Cortex of kidney (tissue), 1 donor: ENCODE results near the gene SQSTM1.
"Not testable (repeated sequence)": the region's sequence is repeated elsewhere in the genome, so short reads cannot be mapped to it uniquely, and the experiment has no call there.

Experiments used
- DNase-seq: peaks from one replicate; lab custom pipeline; 2025; lab: John Stamatoyannopoulos, UW

The SQSTM1 gene

DNA sequence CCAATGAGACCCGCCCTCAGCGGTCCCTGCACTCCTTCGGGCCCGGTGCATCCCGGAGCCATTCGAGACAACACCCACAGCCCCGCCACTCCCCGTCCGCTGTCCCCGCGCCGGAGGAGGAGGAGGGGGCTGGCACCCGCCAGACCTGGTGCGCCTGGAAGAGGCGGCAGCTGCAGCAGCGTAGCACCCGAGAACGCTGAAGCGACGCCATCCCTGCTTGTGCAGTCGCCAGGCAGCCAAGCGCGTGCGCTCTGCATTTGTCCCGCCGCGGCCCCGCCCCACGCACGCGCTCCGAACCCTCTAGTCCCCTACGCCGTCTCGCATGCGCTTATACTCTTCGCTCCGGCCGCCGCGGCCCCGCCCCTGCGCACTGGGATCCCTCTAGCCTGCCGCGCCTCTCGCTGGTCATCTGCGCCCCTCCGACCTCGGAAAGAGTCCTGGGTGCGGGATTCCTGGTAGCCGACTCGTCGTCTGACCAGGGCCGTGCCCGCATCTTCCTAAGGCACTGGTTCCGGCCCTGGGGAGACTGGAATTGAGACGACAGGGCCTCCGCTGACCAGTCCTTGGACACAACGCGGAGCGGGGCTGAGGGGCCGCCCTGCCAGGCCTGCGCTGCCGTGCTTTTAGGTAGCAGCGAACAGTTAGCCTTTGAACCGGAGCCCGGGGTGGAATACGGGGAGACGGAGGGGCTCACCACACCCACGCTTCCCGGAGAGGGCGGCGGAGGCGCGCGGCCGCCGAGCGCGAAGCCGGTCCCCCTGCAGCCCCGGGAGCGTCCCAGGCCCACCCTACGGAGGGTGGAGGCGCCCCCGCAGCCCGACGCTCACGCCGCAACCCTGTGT, 38.1 kb downstream of the SQSTM1 start, which contains the start of gene MRNIP:
TSS of gene MRNIP (minus strand) at position 232 of the 842 bp plus-strand sequence. CDS start at position 211, 21 bp downstream.
- peak; percentile 43 for DNase-seq

DNA sequence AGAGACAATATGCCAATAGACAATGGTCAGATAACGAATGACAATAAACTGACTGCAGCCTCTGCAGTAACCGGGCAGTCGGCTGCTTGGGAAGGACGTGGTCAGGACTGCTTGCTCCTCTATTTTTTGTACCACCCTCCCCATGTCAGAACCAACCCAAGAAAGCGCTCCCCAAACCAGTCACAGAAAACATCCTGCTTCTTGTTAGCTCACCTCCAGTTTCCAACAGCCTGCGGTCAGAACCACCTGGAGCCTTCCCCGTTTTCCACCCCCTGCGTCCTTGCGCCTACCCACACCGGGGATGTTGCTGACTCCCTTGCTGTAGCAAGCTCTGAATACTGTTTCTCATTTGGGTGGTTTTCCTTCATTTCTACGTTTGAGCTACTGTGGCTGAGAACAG, 39.6 kb downstream of the SQSTM1 start:
- DNase-seq, result no peak

DNA sequence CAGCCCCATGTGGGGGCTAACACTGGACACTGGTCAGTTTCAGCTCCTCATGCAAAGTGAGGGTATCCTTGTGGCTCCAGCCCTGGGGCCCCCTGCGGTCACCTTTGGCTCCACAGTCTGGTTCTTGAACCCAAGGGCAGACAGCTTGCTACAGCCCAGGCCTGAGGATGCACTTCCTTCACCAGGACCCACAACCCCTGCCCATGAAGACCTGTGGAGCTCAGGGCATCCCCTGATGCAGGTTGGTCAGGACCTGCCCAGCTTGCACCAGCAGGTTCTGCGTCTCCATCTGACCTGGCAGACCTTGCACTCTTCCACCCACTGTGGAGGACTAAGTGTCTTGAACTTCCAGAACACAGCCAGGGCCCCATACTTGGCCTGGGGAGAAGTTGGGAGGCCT, 41.6 kb downstream of the SQSTM1 start:
- DNase-seq, result no peak

DNA sequence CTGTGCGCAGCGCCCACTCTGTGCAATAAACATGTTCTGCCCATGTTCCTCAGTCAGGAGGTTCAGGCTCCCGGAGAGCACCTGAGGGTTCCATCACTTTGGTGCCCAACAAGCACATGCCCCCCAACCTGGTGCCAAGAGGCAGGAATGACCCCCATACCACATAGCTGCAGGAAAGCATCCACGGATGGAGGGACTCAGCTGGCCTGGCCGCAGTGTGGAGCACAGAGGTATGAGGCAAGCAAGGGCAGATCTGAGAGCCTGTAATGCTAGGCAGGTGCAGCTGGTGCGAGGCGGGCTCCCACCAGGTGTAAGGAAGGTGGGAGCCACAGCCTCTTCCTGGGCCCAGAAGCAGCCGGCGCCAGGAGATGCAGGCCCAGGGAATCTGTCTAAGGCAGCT, 42.2 kb downstream of the SQSTM1 start:
- no peak for DNase-seq

DNA sequence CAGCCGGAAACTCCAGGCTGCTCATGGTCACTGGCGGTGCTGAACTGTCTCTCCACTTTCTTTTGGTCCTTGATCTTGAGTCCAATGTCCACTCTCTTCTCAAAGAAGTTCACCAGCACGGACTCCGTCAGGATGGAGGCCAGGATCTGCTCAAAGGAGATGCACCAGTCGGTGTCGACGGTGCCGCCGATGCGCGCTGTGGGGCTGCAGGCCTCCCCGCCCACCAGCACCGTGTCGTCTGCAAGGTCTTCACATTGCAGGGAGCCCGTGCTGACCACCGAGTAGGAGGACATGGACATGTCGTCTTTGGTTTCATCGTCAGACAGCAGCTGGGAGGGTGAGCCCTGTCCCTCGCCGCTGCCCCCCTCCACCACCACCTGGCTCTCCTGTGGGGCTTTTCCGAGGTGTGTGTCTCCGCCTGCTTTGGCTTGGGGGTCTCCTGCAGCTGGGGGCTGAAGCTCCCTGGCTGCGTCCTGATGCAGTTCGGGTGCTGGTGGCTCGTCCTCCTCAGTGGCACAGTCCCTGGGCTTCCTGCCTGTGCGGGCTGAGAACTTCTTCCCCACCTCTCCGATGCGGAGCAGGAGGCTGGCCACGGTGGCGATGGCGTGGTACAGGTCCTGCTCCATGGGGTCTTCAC, 42.9 kb downstream of the SQSTM1 start:
- DNase-seq, result no peak

DNA sequence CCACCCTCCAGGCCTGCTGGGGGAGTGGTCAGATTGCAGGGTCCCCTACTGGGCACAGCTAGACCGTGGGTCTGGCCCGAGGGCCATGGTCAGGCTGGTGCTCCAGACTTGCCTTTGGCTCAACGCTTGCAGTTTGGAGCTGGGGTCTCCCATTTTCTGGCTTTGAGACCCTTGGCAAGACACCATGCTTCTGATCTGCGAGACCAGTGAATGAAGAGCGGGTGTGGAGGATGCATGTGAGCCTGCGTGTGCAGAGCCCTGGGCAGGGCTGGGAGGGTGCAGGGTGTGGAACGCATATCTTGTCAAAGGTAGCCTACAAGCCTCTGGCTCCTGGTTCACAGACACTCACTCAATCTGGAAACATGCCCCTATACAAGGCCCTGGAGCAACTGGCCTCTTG, 44.0 kb downstream of the SQSTM1 start:
- no peak for DNase-seq

DNA sequence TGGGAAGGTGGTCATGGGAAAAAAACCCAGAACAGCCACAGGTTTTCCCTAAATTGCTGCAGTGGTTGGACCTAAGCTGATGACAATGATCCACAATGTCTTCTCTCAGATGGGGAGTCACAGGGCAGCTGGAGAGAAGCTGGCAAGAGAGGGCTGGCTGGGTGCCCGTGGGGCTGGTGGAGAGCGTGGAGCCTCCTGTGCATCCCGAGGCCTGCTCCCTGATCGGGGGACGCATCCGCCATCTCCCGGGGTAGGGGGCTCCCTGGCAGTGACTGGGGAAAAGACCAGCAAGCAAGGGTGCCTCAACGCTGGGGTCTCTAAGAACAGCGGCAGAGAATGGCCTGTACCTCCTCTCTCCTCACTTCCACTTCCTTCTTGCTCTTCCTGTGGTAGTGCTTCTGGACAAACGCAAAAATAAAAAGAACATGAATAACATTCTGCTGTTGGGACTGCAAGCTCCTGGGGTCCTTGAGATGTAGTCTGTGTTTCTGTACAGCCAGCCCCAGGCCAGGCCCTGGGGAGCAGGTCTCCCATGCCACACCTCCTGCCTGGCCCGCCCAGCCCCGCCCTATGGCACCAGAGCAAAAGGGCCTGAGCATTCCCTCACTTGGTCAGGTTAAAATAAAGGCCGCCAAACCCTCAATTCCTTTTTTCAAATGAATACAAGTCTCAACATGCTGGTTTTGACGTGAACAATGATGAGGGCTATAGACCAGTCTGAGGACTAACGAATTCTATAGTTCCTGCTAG, 45.0 kb downstream of the SQSTM1 start:
- no peak for DNase-seq

DNA sequence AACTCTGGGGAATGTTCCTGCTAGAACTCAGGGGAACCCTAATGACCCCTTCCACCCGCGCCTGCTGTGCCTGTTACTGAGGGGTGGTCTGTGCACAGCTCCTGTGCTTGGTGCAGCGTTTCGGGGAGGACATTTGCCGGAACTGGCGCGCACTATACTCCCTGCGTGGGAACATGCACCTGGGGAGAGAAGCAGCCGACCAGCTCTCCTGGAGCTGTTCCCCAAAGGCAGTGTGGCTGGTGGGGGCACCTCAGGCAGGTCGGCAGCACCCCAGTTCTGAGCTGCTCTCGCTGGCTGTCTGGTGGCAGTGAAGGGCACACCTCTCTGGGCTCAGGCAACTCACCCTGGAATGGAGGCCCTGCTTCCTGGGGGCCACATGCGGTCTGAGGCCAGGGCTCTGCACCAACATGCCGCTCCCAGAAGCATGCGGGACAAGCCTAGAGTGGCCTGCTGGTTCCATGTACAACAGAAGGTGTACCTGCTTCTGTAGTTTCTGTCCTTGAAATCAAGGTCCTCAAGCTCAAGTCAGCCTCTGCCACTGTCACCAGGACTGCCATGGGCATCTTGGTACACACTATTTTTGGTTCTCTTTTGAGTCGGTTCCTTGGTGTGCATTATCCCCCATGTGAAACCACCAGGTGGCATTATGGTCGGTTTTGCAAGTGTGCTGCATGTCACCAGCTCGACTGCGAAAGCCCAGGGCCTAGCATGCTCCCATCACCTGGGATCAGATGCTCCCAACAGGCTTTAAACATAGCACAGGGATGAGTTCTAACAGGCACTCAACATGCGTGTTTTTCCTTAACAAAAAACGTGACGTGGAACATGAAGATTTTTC, 45.8 kb downstream of the SQSTM1 start:
- DNase-seq, result no peak

DNA sequence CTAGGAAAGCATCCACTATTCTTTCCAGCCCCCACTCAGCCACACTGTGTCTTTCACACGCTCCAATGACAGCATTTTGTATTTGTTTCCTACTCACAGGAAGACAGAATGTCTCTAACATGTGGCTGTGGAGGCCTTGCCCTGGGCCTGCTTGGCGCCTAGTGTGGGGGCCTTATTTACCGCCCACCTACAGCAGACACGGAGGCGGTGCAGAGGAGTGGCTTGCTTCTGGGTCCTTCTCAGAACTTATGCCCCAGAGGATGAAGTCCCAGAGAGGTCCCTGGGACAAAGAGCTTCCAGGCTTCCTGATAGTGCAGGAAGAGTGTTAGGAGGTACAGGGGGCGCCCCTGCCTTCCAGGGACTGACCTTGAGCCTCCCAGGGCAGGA, 46.4 kb downstream of the SQSTM1 start:
- DNase-seq, result no peak

DNA sequence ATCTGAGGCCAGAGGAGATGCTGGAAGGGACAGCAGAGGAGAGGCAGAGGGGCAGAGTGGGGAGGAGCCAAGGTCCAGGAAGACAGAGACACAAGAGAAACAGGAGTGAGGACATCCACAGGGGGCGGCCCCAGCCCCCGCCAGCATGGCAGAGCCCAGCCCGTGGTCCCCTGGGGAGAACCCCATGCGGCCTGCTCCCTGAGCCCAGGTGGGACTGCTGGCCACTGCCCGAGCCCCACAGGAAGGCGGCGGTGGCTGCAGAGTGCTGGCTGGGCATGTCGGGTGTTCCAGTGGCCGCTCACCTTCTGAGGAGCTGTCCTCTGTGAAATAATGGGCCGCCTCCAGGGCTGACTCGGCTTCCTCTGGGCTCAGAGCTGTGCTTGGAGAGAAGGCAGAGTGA, 46.8 kb downstream of the SQSTM1 start:
- DNase-seq, result no peak

DNA sequence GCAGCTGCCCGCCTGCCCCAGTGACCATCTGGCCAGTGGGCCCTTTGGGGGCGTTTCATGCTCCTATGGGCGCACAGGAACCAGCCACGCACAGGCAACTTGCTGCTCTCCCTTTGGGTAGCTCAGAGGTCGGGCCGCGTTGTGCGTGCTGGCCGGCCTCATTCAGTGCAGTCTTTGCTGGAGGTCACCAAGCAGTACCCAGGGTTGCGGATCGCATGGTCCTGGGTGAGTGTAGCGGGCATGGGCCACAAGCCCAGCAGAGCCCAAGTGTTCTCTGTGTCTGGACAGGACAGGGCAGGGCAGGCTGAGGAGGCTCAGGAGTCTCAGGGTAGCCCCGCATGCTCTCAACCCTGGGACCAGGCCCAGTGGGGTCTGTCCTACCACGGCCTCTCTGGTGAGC, 47.8 kb downstream of the SQSTM1 start:
- DNase-seq, result no peak

DNA sequence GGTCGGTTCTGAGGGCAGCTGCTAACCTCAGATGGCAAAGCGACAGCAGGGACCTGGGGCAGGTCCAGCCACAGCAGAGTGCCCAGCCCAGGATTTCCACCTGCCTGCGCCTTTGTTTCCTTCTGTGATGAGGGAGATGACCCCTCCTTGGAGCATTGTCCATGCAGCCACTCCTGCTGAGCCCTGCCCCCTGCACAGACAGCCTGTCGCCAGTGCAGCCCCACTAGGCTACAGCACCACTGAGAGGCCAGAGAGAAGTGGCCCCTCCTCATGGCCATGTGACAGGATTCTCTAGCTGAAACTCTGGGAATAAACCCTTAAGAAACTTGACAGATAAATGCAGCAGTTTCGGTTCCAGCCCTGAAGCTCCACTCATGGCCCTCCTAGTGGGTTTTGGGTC, 48.4 kb downstream of the SQSTM1 start:
- no peak for DNase-seq

DNA sequence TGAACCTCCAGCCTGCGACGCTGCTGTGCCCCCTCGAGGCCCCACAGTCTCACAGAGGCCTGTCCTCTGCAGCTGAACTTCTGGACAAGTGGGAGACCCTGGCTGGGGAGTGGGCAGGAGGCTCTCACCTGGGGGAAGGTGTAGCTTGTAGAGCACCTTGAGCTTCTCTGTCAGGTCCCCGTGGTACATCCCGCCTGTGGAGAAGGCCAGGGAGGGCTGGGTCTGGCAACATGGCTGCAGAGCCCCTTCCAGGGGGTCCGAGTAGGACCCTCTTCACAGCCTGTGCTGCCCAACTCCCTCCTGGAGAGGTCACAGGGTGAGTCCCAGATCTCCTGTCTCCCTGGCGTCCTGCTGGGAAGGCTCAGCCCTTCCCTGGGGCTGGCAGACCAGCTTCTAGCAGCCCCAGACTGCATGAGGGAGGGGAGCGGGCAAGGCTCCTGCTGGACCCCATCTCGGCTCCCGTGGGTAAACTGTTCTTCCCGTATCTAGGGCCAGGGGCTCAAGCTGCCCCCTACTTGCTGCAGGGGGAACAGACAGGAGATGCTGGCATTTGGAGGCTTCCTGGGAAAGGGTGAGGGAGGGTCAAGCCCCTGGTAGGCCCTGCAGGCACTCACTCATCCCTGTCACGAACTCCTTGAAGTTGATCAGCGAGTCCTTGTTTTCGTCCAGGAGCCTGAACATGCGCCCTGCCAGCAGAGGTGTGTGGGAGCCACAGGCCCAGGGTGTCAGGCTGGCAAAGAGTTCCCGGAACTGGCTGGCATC, 49.1 kb downstream of the SQSTM1 start:
- DNase-seq, result no peak

DNA sequence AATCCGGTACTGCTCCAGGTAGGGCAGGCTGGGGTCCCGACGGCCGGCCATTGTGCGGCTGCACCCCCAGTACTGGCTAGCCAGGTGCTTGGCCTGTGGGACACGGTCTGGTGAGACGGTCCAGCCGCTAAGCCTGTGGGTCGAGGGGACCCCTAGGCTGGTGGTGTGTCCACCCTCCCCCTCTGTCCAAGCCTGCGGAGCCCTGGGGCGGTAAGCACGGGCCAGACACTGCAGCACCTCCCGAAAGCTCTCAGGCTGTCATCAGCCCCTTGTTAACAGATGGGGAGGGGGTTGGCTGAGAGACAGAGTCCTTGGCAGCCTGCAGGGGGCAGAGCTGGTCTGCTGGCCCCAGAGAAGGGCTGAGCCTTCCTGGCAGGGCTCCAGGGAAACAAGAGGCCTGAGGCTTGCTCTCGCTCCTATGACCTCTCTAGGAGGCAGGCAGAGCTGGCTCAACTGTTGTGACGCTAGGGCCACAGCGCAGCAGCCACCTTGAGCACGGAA, 49.7 kb downstream of the SQSTM1 start:
- no peak for DNase-seq

DNA sequence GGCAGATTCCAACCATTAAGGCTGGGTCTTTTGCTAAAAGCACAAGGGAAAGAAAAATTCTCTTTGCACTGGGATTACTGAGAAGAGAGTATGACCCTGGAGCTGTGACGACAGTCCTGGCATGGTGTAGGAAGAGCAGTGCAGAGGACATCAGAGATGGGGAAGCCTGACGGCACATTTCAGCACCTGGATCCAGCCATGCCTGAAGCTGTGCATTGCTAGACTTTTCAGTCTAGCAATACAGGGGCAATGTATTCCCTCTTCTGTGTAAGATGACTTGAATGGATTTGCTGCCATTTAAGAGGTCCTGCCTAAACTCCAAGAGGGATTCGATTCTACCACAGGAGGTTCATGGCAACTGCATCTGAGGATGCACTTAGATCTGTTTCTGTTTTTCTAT, 50.2 kb downstream of the SQSTM1 start:
- DNase-seq, result no peak

DNA sequence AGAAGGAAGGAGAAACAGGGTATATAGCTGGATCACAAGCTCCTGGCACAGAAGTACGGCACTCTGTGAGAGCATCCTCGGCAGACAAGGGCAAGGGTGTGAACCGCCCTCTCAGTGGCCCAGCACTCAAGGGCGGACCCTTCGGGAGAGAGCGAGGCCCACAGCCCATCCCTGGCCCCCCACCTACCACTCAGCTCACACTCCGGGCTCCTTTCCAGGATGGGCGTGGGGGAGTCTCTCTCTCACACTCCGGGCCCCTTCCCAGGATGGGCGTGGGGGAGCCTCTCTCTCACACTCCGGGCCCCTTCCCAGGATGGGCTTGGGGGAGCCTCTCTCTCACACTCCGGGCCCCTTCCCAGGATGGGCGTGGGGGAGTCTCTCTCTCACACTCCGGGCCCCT, 50.8 kb downstream of the SQSTM1 start:
- DNase-seq, result not testable (repeated sequence)

DNA sequence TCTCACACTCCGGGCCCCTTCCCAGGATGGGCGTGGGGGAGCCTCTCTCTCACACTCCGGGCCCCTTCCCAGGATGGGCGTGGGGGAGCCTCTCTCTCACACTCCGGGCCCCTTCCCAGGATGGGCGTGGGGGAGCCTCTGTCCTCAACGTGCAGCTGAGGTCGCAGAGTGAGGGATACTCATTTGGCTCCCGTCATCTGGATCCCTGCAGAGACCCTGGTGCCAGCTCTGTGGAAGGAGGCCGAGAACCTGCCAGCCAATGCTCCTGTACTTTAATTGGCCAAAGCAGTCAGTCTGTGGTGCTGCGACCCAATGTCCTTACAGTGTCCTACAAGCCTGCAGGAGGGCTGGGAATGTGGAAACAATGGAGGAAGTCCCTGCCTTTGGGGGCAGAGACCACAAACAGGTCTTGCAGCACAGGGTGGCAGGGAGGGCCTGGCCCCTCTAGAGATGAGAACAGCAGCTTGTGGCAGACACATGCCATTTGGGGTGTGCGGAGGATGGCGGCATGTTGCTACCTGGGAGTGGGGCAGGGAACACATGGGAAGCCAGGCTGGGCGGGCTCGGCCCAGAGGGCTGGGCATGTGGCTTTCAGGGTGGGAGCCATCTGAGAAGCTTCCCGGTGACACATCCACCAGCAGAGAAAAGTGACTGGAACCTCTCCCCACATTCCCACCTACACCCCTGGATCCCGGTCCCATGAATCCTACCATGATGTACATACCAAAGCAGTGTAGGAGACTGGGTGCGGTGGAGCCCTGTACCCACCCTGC, 51.5 kb downstream of the SQSTM1 start:
- DNase-seq, result no peak

DNA sequence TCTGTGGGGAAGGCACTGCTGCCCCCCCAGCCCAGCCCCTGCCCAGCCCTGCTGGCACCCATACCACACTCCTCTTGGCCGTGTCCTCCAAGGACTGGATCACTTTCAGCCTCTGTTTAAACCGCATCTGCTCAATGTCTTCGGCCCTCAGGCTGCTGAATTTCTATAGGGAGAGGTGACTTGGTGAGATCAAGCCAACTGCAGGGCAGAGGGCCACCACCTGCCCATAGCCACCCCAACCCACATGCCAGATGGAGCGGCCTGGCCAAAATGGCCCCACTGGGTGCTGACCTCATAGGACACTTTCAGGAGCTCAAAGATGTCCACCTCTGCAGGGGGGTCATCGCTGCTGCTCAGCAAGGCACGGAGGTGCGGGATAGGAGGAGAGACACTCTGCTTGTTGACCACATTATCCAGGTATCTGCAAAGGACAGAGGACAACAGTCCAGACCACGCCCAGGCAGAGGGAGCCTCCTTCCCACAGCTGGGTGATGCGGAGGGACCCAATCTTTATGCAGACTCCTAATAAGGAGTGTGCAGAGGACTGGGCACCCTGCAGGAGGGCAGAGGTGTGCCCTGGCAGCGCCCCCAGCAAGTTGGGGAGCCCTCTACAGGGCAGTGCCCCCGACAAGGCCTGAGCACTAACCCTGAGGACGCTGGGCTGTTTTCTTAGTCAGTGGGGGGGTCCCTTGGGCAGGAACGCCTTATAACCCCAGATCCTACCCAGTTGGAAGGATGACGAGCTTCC, 52.3 kb downstream of the SQSTM1 start:
- DNase-seq, result no peak

DNA sequence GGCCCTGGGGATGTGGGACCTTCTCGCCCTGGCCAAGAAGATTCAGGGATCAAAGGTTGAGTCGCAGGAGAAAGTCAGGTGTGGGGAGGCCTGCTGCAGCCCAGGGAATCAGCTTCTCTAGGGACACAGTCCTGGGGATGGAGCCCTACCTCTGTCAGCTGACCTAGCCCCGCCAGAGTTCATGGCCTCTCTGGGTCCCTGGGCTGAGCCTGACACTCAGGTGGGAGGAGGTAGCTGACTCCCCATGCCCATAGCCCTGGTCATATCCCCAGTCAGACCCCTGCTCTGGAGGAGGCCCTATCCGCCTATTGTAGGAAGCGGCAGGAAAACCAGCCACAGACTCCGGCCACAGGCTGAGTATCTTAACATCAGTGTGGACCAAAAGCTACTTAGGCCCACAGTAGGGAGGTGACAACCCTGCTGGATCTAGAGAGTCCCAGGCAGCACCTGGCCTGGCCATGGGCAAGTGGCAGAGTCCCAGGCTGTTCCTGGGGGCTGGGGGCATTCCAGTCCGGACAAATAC, 52.9 kb downstream of the SQSTM1 start:
- no peak for DNase-seq
